ENCODE results near the gene MEI1. TPM values are rescaled to one million over a fixed set of nuclear protein-coding genes. Genes with fewer than 3 reads are reported as not detected.

The MEI1 gene
- total RNA-seq, 1 donor = 0.27 TPM

- TF ChIP-seq, protein P1, sequence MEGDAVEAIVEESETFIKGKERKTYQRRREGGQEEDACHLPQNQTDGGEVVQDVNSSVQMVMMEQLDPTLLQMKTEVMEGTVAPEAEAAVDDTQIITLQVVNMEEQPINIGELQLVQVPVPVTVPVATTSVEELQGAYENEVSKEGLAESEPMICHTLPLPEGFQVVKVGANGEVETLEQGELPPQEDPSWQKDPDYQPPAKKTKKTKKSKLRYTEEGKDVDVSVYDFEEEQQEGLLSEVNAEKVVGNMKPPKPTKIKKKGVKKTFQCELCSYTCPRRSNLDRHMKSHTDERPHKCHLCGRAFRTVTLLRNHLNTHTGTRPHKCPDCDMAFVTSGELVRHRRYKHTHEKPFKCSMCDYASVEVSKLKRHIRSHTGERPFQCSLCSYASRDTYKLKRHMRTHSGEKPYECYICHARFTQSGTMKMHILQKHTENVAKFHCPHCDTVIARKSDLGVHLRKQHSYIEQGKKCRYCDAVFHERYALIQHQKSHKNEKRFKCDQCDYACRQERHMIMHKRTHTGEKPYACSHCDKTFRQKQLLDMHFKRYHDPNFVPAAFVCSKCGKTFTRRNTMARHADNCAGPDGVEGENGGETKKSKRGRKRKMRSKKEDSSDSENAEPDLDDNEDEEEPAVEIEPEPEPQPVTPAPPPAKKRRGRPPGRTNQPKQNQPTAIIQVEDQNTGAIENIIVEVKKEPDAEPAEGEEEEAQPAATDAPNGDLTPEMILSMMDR (IDR thresholded peaks at IDR 0.05; ENCODE audit: insufficient read depth, low read length) = no peak
- peak; percentile 66 for DNase-seq (ENCODE audit: low read depth)
- H3K4me3 ChIP-seq (ENCODE audit: low read depth, low read length) = no peak overlapping the region
Observed at GRCh38 chr22:41780746-41781505, 81.6 kb downstream of the MEI1 start.

DNA sequence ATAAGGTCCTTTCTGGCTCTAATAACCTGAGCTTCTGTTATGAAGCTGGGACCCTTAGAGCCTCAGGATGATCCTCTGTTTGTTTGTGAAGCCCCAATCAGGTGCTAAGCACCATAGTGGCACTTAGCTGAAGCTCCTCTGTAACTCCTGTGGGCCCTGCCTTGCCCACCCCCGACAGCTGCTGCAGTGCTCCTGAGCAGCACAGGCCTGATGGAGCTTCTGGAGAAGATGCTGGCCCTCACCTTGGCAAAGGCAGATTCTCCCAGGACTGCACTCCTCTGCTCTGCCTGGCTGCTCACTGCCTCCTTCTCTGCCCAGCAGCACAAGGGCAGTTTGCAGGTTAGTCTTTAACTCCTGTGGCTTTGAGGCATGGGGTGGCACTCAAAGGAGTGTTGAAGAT is 82.2 kb downstream of the MEI1 start:
- no peak overlapping the region for H3K4me3 ChIP-seq (ENCODE audit: low read depth, low read length)

GRCh38 chr22:41782316-41782715 is 83.0 kb downstream of the MEI1 start:
- TF ChIP-seq, protein P1 (IDR thresholded peaks at IDR 0.05; ENCODE audit: insufficient read depth, low read length) = no peak
- H3K4me3 ChIP-seq (ENCODE audit: low read depth, low read length) = no peak overlapping the region
- no peak for DNase-seq (ENCODE audit: low read depth)

More for the DNA sequence above, 82.2 kb downstream of the MEI1 start:
- no peak for DNase-seq (ENCODE audit: low read depth)
- TF ChIP-seq, protein P1 (IDR thresholded peaks at IDR 0.05; ENCODE audit: insufficient read depth, low read length) = no peak

- H3K4me3 ChIP-seq (ENCODE audit: low read depth, low read length) = no peak overlapping the region
- TF ChIP-seq, protein P1 (IDR thresholded peaks at IDR 0.05; ENCODE audit: insufficient read depth, low read length) = no peak
- DNase-seq (ENCODE audit: low read depth) = no peak
Observed at GRCh38 chr22:41782751-41783150, 83.4 kb downstream of the MEI1 start.

- H3K4me3 ChIP-seq (ENCODE audit: low read depth, low read length) = no peak overlapping the region
- DNase-seq (ENCODE audit: low read depth) = no peak
- TF ChIP-seq, protein P1 (IDR thresholded peaks at IDR 0.05; ENCODE audit: insufficient read depth, low read length) = no peak
Observed at GRCh38 chr22:41787331-41787730, 88.0 kb downstream of the MEI1 start.

DNA sequence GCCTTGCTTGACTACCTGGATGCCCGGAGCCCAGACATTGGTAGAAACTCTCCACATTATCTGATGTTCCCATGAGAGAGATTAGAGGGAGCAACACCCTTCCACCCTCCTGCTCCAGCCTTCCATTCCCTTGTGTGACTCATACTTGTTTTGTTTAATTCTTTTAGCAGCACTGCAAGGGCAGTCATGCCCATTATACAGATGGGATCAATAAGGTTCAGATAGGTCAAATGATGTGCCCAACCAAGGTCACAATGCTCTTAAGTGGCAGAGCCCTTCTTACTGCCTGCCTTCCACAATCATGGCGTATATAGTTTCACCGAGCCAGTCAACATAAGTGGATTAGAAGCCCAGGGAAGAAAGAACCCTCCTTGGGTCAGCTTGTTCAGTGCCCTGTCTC is 94.6 kb downstream of the MEI1 start:
- TF ChIP-seq, protein P1 (IDR thresholded peaks at IDR 0.05; ENCODE audit: insufficient read depth, low read length) = no peak
- H3K4me3 ChIP-seq (ENCODE audit: low read depth, low read length) = no peak overlapping the region

DNA sequence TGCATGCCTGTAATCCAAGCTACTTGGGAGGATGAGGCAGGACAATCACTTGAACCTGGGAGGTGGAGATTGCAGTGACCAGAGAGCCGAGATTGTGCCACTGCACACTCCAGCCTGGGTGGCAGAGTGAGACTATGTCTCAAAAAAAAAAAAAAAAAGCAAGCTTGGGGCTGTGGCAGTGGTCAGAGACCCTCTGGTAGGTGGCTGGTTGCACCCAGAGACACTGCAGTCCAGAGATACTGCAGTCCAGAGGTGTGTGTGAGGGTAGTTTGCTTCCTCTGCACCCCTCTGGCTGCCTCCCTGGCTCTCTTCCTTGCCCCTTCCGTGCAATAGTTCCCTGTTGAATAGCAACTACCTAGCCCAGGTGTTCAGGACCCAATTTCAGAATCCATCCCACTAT is 99.4 kb downstream of the MEI1 start:
- TF ChIP-seq, protein P1 (IDR thresholded peaks at IDR 0.05; ENCODE audit: insufficient read depth, low read length) = no peak
- no peak for DNase-seq (ENCODE audit: low read depth)

More for the DNA sequence above, 94.6 kb downstream of the MEI1 start:
- no peak for DNase-seq (ENCODE audit: low read depth)

More for the DNA sequence above, 99.4 kb downstream of the MEI1 start:
- no peak overlapping the region for H3K4me3 ChIP-seq (ENCODE audit: low read depth, low read length)
